GM18909 (cell line): ENCODE measurements around the gene MYO5A.
"Not testable (repeated sequence)": the region's sequence is repeated elsewhere in the genome, so short reads cannot be mapped to it uniquely, and the experiment has no call there.

Experiments used
- ATAC-seq: cut with Tn5 transposase; IDR thresholded peaks from one replicate; pipeline ENCODE4 v1.9.1; 2021; ENCODE audit warnings: mild to moderate bottlenecking; ENCODE audit not compliant: unreplicated experiment, poor library complexity

The MYO5A gene

DNA sequence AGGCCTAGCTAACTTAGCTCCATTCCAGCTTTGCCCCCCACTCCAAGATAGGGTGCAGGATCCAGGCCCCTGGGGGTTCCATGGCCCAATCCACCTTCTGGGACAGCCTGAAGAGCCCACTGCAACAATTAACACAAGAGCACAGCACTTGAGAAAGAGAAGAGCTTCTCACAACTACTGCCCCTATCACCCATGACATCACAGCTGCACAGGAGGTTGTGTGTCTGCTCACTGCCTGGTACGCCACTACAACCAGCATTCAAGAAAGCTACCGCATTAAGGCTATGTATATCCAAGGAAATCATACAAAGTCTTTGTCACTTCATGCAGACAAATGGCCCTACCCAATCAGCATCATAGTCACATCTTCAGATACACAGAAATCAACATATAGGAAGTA, 62.0 kb downstream of the MYO5A start:
- ATAC-seq = no peak

- peak; percentile 94 for ATAC-seq
These were observed 62.5 kb downstream of the MYO5A start for GRCh38 chr15:52466134-52466701.

GRCh38 chr15:52464478-52464877, 64.2 kb downstream of the MYO5A start:
- ATAC-seq = peak; percentile 62

DNA sequence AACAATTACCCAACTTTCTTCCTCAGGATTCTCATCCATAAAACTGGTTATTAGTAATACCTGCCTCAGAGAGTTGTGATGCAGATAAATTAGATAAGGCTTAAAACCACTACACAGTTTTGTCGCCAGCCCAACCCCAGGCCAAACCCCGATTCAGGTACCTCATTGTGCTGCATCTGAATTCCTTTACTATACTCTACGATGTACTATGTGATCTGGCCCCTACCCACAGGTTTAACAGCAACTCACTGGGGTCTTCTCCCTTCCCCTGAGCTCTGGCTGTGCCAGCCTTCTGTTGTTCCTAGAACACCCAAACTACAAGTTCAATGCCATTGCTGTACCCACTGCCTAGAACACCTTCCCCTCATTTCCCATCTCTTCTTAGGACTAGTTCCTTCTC, 64.6 kb downstream of the MYO5A start:
- ATAC-seq = peak; percentile 0

DNA sequence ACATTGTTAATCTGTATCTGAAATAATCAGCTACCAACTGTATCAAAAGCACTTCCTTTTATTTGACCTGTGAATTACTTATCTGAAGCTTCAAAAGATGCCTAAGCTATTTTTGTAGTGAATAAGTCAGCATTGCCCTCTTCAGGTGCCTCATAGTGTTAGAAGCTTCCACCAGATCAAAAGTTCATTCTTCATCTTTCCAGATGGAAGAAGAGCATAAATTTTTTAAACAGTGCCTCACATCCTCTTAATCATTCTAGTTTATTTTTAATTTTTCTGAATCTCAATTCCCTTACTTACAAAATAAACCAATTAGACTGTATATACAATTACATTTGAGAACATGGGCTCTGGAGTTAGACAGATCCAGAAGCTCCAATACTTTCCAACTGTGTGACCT, 65.0 kb downstream of the MYO5A start:
- no peak for ATAC-seq

DNA sequence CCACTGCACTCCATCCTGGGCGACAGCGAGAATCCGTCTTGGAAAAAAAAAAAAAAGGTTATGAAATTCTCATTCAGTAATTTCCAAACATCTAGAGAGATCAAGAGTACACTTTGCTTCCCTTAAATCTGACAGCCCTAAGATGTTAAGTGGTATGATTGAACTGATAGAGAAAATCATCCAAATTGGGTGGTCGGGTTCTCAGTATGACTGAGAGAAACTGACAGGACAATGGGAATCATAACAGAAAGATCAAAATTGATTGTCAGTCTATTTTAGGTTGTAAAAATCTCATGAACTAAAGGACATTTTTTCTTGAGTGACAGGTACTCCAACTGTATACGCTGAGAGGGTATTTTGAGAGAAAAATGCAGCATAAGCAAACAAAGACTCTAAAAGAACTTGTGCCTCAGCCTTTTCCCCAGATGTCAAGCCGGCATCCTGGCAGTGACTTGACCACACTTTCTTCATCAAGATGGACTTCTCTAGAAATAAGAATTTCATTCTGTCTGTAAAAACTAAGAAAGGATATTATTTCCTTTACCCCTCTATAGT, 65.8 kb downstream of the MYO5A start:
- no peak for ATAC-seq

GRCh38 chr15:52459701-52460100, 69.0 kb downstream of the MYO5A start:
- ATAC-seq = not testable (repeated sequence)

- not testable (repeated sequence) for ATAC-seq
These were observed 69.4 kb downstream of the MYO5A start for GRCh38 chr15:52459265-52459664.

DNA sequence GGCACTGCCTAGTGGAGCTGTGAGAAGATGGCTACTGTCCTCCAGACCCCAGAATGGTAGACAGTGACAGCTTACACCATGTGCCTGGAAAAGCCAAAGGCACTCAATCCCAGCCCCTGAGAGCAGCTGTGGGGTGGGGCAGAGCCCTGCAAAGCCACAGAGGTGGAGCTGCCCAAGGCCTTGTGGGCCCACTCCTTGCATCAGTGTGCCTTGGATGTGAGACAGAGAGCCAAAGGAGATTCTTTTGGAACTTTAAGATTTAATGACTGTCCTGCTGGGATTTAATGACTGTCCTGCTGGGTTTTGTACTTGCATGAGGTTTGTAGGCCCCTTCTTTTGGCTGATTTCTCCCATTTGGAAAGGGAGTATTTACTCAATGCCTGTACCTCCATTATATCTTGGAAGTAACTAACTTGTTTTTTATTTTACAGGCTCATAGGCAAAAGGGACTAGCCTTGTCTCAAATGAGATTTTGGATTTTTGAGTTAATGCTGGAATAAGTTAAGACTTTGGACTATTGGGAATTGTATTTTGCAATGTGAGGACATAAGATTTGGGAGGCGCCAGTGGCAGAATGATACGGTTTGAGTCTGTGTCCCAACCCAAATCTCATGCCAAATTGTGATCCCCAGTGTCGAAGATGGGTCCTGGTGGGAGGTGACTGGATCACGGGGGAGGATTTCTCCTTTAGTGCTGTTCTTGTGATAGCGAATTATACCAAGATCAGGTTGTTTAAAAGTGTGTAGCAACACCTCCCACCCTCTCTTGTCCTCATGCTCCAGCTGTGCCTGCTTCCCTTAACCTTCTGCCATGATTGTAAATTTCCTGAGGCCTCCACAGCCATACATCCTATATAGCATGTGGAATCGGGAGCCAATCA, 80.4 kb downstream of the MYO5A start:
- no peak for ATAC-seq

- ATAC-seq = no peak
These were observed 82.7 kb downstream of the MYO5A start for GRCh38 chr15:52445954-52446353.

DNA sequence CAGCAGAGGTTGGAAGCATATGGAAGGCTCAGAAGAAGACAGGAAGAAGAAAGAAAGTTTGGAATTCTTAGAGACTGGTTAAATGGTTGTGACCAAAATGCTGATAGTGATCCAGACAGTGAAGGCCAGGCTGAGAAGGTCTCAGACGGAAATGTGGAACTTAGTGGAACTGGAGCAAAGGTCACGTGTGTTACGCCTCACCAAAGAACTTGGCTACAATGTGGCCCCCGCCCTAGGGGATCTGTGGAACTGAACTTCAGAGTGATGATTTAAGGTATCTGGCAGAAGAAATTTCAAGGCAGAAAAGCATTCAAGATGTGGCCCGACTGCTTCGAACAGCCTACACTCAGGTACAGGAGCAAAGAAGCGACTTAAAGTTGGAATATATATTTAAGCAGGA, 83.1 kb downstream of the MYO5A start:
- no peak for ATAC-seq

DNA sequence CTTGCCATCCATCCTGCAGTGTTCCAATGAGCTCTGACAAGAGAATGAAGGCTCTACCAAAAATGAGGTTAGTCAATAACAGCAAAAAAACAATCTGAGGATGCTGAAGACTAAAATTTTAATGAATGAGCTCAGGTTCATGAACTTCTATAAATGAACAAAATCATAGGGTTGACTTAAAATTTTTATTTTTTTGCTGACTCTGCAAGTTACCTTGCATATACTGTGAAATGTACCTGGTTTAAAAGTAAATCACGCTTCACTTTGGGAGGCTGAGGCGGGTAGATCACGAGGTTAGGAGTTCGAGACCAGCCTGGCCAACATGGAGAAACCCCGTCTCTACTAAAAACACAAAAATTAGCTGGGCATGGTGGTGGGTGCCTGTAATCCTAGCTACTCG, 85.5 kb downstream of the MYO5A start:
- ATAC-seq = not testable (repeated sequence)

GRCh38 chr15:52441841-52442240, 86.8 kb downstream of the MYO5A start:
- no peak for ATAC-seq

GRCh38 chr15:52440946-52441345, 87.7 kb downstream of the MYO5A start:
- ATAC-seq = no peak

GRCh38 chr15:52440414-52440813, 88.3 kb downstream of the MYO5A start:
- no peak for ATAC-seq

GRCh38 chr15:52439470-52439869, 89.2 kb downstream of the MYO5A start:
- ATAC-seq = no peak

DNA sequence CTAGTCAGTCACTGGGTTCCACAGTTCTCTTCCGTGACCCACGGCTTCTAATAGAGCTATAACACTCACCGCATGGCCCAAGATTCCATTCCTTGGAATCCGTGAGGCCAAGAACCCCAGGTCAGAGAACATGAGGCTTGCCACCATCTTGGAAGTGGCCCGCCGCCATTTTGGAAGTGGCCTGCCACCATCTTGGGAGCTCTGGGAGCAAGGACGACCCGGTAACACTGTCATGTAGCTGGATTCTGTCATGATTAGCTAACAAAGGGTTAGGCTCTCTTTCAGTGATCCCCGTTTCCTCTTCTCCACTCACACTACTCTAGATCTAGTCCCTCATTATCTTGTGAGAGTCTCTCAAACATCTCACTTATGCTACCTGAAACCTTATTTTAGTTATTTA, 89.6 kb downstream of the MYO5A start:
- ATAC-seq = not testable (repeated sequence)

DNA sequence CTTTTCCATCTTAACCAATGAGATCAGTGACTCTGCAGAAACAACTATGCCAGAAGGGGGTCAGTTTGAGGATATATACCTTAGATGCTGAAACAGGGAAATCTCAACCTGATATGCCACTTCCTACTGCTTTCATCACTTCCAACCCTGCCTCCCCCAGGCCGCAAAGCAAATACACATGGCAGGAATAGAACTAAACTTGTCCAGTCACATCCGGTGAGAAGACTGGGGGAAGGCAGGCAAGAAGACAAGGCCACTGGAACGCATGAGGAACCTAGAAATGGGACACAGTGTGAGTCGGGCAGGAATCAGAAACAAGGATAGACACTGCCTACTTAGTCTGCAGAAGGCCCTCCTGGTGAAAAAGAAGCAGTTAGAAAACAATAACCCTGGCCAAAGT, 90.6 kb downstream of the MYO5A start:
- ATAC-seq = no peak

DNA sequence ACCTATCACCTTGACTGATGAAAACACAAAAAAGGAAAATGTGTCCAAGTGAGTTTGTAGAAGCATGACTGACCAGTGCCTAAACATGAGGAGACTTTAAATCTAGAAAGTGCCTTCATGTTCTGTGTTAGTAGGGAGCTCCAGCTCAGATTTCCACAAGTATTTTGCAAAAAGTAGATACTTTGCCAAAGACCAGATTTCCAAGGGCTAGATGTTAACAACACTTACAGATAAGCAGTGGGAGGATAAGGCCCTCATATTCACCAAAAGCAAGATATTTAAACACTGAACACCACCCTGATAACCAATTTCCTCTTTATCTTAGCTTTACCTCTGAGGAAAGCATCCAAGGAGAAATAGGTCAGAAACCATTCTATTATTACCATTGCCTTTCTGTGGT, 91.0 kb downstream of the MYO5A start:
- ATAC-seq = no peak

DNA sequence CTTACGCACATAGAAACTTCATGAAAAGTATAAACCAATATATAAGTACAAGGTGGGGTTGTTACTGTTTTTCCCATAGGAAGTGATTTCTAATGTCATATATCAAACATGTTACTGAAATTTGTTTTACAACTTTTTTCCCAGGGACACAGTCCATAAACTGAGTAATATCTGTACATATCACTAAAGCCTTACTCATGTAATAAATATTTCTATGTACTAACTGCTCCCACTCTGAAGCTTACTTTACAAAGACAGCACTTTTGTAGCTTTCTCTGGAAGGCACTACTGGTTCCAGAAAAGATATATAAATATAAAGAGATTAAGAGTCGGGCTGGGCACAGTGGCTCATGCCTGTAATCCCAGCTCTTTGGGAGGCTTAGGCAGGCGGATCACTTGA, 91.7 kb downstream of the MYO5A start:
- no peak for ATAC-seq

DNA sequence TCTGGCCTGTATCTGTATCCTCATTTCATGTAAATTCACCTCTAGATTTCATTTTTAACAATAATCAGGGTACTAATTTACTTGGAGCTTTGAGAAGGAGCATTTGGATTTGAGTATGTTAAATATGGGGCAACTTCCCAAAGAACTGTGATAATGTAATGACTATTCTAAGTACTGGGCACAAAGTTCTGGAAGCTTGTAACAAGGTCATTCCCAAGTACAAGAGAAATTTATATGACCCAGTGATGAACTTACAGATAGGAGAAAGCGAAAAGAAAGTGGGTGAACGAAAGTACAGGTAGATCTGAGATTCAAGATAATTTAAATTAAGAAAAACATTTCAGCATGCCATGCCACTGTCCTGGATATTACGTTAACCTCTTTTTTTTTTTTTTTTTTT, 93.8 kb downstream of the MYO5A start:
- ATAC-seq = no peak

DNA sequence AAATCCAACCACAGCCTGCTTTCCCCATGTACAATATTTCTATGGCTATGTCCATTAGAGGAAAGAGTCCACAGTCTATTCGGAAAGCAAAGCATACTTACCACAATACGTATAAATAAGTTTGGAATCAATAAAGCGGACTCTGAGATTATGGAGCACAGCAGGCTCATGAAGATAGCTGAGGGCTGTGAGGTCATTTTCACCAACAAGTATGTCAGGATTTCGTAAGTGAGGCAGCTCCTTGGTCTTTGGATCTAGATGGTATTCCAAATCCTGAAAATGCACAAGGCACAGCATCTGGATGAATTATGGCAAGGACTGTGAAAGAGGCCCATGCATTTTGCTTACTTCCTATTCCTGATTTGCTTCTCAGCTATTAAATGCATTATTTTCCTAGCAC, 100.4 kb downstream of the MYO5A start:
- ATAC-seq = no peak
